ENCODE data around the gene TTC3. TPM values are rescaled to one million over a fixed set of nuclear protein-coding genes. Genes with fewer than 3 reads are reported as not detected.
A peak's percentile ranks its signal among the peaks of the same experiment; 100 is the strongest.

Gene TTC3
- total RNA-seq, 2 donors from 2014 or later: 184 to 273 TPM

GRCh38 chr21:37153935-37154350, 80.9 kb downstream of the TTC3 start:
- H3K9me3 ChIP-seq (ENCODE audit: control insufficient read depth, low read length): no peaks in the 10 kb centered on the region
- no peak overlapping the region for H3K9ac ChIP-seq (ENCODE audit: extremely low read depth, low read length, poor library complexity, severe bottlenecking)
- peaks cover 98% of the 10 kb centered on the region for H3K36me3 ChIP-seq (ENCODE audit: control insufficient read depth, insufficient read depth, low read length)
- no peak overlapping the region for H3K27ac ChIP-seq (ENCODE audit: low read depth, low read length)
- no peaks in the 10 kb centered on the region for H3K27me3 ChIP-seq (ENCODE audit: control insufficient read depth, insufficient read depth, low read length, poor library complexity, severe bottlenecking)
- peaks cover 9% of the 10 kb centered on the region for H3K4me1 Mint-ChIP-seq
- no peak overlapping the region for H3K4me3 Mint-ChIP-seq
- H3K27ac Mint-ChIP-seq: peak overlapping the region; percentile 66
- 90% methylated on average over 9 of the region's 9 CpGs for WGBS, 2 experiments (ENCODE audit: insufficient coverage in 1 of 2, insufficient read length in 1 of 2)
- TF ChIP-seq, protein P1, sequence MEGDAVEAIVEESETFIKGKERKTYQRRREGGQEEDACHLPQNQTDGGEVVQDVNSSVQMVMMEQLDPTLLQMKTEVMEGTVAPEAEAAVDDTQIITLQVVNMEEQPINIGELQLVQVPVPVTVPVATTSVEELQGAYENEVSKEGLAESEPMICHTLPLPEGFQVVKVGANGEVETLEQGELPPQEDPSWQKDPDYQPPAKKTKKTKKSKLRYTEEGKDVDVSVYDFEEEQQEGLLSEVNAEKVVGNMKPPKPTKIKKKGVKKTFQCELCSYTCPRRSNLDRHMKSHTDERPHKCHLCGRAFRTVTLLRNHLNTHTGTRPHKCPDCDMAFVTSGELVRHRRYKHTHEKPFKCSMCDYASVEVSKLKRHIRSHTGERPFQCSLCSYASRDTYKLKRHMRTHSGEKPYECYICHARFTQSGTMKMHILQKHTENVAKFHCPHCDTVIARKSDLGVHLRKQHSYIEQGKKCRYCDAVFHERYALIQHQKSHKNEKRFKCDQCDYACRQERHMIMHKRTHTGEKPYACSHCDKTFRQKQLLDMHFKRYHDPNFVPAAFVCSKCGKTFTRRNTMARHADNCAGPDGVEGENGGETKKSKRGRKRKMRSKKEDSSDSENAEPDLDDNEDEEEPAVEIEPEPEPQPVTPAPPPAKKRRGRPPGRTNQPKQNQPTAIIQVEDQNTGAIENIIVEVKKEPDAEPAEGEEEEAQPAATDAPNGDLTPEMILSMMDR (conservative IDR thresholded peaks at IDR 0.05): no peak
- H3K4me3 ChIP-seq (ENCODE audit: low read length): no peak overlapping the region
- H3K4me1 ChIP-seq (ENCODE audit: control insufficient read depth, insufficient read depth, low read length): no peaks in the 10 kb centered on the region
- no peak for DNase-seq
- no peaks in the 10 kb centered on the region for H3K9me3 Mint-ChIP-seq
- H3K27me3 Mint-ChIP-seq (ENCODE audit: insufficient read depth): no peaks in the 10 kb centered on the region
- peaks cover 74% of the 10 kb centered on the region for H3K36me3 Mint-ChIP-seq (ENCODE audit: low read depth)

- Histone ChIP-seq H3K36me3 (ENCODE audit: control insufficient read depth, insufficient read depth, low read length) (peaks cover 98% of the 10 kb centered on the region), H3K9me3 (ENCODE audit: control insufficient read depth, low read length) (no peaks in the 10 kb centered on the region), H3K9ac (ENCODE audit: extremely low read depth, low read length, poor library complexity, severe bottlenecking) (no peak overlapping the region), H3K4me3 (ENCODE audit: low read length) (no peak overlapping the region), H3K27ac (ENCODE audit: low read depth, low read length) (no peak overlapping the region), H3K4me1 (ENCODE audit: control insufficient read depth, insufficient read depth, low read length) (no peaks in the 10 kb centered on the region), H3K27me3 (ENCODE audit: control insufficient read depth, insufficient read depth, low read length, poor library complexity, severe bottlenecking) (no peaks in the 10 kb centered on the region)
- Mint-ChIP-seq H3K4me1 (peaks cover 9% of the 10 kb centered on the region), H3K27ac (no peak overlapping the region), H3K9me3 (no peaks in the 10 kb centered on the region), H3K27me3 (ENCODE audit: insufficient read depth) (no peaks in the 10 kb centered on the region), H3K4me3 (no peak overlapping the region), H3K36me3 (ENCODE audit: low read depth) (peaks cover 75% of the 10 kb centered on the region)
- TF ChIP-seq, protein P1 (conservative IDR thresholded peaks at IDR 0.05): peak; percentile 50
- no peak for DNase-seq
- WGBS, 2 experiments (ENCODE audit: insufficient coverage in 1 of 2, insufficient read length in 1 of 2): 95% methylated on average over 3 of the region's 3 CpGs; no CpG with 5 or more reads in 1 of the 2 experiments
These were observed 82.1 kb downstream of the TTC3 start for GRCh38 chr21:37155186-37155585.

DNA sequence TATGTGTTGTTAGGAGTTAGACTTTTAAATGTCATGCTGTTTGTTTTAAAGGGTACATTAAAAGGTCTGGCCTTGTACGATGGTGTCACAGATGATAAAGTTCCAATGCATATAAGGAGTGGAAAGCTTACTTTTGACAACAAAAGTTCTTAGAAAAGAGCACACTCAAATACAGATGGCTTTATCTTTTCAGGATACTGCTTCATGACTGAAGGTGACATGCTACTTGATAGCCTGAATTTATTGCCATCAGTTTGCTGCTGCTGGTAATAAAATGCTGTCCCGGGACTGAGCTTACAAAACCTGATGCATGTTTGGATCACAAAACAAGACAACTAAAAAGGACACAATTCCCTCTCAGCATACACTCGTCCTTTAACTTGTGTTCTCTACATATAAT, 84.9 kb downstream of the TTC3 start:
- Histone ChIP-seq H3K36me3 (ENCODE audit: control insufficient read depth, insufficient read depth, low read length) (peaks cover 98% of the 10 kb centered on the region), H3K4me3 (ENCODE audit: low read length) (no peak overlapping the region), H3K27ac (ENCODE audit: low read depth, low read length) (no peak overlapping the region), H3K9ac (ENCODE audit: extremely low read depth, low read length, poor library complexity, severe bottlenecking) (no peak overlapping the region), H3K9me3 (ENCODE audit: control insufficient read depth, low read length) (no peaks in the 10 kb centered on the region), H3K4me1 (ENCODE audit: control insufficient read depth, insufficient read depth, low read length) (no peaks in the 10 kb centered on the region), H3K27me3 (ENCODE audit: control insufficient read depth, insufficient read depth, low read length, poor library complexity, severe bottlenecking) (no peaks in the 10 kb centered on the region)
- TF ChIP-seq, protein P1 (conservative IDR thresholded peaks at IDR 0.05): no peak
- WGBS, 2 experiments (ENCODE audit: insufficient coverage in 1 of 2, insufficient read length in 1 of 2): 90 to 95% methylated on average over 3 of the region's 3 CpGs
- H3K36me3 Mint-ChIP-seq (ENCODE audit: low read depth): peaks cover 72% of the 10 kb centered on the region
- H3K4me3 Mint-ChIP-seq: no peak overlapping the region
- H3K4me1 Mint-ChIP-seq: peaks cover 9% of the 10 kb centered on the region
- no peaks in the 10 kb centered on the region for H3K27me3 Mint-ChIP-seq (ENCODE audit: insufficient read depth)
- DNase-seq: no peak
- no peak overlapping the region for H3K27ac Mint-ChIP-seq
- no peaks in the 10 kb centered on the region for H3K9me3 Mint-ChIP-seq
